SK-N-SH treated with all-trans-retinoic acid at 6 μM for 48 hours (cell line): Measurements from ENCODE around the gene PLCH2.

Experiments used
- ARNTL ChIP-seq: fragments of 450-650 bp; formaldehyde crosslinking; IDR thresholded peaks from 2 replicates; pipeline ENCODE4 v1.5.0; 2020; ENCODE audit warnings: low read depth, mild to moderate bottlenecking, moderate library complexity, borderline replicate concordance
- CREB5 ChIP-seq: fragments of 250-450 bp; sonication (Bioruptor Pico); IDR thresholded peaks from 2 replicates; pipeline ENCODE4 v1.5.1; 2020; ENCODE audit warnings: low read depth, mild to moderate bottlenecking, moderate library complexity
- CSDC2 ChIP-seq: fragments of 250-450 bp; sonication (Bioruptor Pico); IDR thresholded peaks from 2 replicates; pipeline ENCODE4 v1.5.0; 2020; ENCODE audit warnings: mild to moderate bottlenecking, moderate library complexity
- SNAI2 ChIP-seq: fragments of 250-450 bp; sonication (Bioruptor Pico); IDR thresholded peaks from 2 replicates; pipeline ENCODE4 v1.5.0; 2020; ENCODE audit warnings: mild to moderate bottlenecking, moderate library complexity
- TF ChIP-seq, protein P1 (sequence below): fragments of 250-450 bp; sonication (Bioruptor Pico); IDR thresholded peaks from 2 replicates; pipeline ENCODE4 v1.5.1; 2021; ENCODE audit warnings: mild to moderate bottlenecking, moderate library complexity
- TF ChIP-seq, protein P2 (sequence below): fragments of 250-450 bp; sonication (Bioruptor Pico); IDR thresholded peaks from 2 replicates; pipeline ENCODE4 v1.5.0; 2020; ENCODE audit warnings: mild to moderate bottlenecking, moderate library complexity

GRCh38 chr1:2472561-2473177, 3.4 kb upstream of the PLCH2 start:
- no peak for TF ChIP-seq CREB5 (CRISPR knock-in tag)
- TF ChIP-seq, protein P1, sequence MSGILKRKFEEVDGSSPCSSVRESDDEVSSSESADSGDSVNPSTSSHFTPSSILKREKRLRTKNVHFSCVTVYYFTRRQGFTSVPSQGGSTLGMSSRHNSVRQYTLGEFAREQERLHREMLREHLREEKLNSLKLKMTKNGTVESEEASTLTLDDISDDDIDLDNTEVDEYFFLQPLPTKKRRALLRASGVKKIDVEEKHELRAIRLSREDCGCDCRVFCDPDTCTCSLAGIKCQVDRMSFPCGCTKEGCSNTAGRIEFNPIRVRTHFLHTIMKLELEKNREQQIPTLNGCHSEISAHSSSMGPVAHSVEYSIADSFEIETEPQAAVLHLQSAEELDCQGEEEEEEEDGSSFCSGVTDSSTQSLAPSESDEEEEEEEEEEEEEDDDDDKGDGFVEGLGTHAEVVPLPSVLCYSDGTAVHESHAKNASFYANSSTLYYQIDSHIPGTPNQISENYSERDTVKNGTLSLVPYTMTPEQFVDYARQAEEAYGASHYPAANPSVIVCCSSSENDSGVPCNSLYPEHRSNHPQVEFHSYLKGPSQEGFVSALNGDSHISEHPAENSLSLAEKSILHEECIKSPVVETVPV, result no peak
- TF ChIP-seq CSDC2, result no peak
- no peak for TF ChIP-seq SNAI2
- TF ChIP-seq ARNTL (CRISPR knock-in tag), result no peak
- TF ChIP-seq, protein P2, sequence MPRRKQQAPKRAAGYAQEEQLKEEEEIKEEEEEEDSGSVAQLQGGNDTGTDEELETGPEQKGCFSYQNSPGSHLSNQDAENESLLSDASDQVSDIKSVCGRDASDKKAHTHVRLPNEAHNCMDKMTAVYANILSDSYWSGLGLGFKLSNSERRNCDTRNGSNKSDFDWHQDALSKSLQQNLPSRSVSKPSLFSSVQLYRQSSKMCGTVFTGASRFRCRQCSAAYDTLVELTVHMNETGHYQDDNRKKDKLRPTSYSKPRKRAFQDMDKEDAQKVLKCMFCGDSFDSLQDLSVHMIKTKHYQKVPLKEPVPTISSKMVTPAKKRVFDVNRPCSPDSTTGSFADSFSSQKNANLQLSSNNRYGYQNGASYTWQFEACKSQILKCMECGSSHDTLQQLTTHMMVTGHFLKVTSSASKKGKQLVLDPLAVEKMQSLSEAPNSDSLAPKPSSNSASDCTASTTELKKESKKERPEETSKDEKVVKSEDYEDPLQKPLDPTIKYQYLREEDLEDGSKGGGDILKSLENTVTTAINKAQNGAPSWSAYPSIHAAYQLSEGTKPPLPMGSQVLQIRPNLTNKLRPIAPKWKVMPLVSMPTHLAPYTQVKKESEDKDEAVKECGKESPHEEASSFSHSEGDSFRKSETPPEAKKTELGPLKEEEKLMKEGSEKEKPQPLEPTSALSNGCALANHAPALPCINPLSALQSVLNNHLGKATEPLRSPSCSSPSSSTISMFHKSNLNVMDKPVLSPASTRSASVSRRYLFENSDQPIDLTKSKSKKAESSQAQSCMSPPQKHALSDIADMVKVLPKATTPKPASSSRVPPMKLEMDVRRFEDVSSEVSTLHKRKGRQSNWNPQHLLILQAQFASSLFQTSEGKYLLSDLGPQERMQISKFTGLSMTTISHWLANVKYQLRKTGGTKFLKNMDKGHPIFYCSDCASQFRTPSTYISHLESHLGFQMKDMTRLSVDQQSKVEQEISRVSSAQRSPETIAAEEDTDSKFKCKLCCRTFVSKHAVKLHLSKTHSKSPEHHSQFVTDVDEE (CRISPR knock-in tag), result no peak
